ENCODE measurements around the gene PTPRN2.

- TF ChIP-seq CTCF (conservative IDR thresholded peaks at IDR 0.05 in 1 of 2, IDR thresholded peaks at IDR 0.05 in 1 of 2; ENCODE audit: extremely low read depth in 1 of 2, insufficient read depth in 1 of 2, low read depth in 1 of 2, low read length in 2 of 2): no peak
- TF ChIP-seq EZH2 (IDR thresholded peaks at IDR 0.05; ENCODE audit: borderline replicate concordance, low read length): no peak
Observed at GRCh38 chr7:157859915-157860314, 727.7 kb downstream of the PTPRN2 start.

Measured in mammary epithelial cell (primary cell).